GM19463 (cell line): ENCODE measurements around the gene GRIK1.

ENCODE experiments used
- ATAC-seq: cut with Tn5 transposase; IDR thresholded peaks from one replicate; pipeline ENCODE4 v1.9.1; 2021; ENCODE audit warnings: mild to moderate bottlenecking, moderate library complexity; ENCODE audit not compliant: unreplicated experiment

GRIK1 gene

DNA sequence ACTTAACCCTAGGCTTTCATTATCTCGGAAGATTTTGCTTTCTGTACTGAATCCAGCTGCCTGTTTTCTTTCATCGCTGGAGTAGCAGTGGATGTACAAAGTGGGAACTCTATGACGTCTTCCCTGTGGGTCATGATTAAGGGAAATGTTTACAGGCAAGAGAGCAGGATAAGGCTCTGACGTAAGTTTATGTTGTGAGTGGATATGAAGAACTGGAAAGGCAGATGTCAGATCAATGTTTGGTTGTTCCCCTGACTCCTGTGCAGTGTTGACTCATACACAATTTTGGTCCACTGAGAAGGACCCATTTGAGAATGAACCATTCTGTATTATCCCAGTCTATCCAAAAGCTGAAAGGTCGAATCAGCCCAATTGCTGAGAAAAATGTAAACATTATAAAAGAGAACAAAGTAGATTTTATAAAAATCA, 292.4 kb downstream of the GRIK1 start:
- no peak for ATAC-seq

- ATAC-seq: no peak
These were observed 293.9 kb downstream of the GRIK1 start for GRCh38 chr21:29645666-29646553.

GRCh38 chr21:29643289-29643688, 296.5 kb downstream of the GRIK1 start:
- ATAC-seq: no peak

DNA sequence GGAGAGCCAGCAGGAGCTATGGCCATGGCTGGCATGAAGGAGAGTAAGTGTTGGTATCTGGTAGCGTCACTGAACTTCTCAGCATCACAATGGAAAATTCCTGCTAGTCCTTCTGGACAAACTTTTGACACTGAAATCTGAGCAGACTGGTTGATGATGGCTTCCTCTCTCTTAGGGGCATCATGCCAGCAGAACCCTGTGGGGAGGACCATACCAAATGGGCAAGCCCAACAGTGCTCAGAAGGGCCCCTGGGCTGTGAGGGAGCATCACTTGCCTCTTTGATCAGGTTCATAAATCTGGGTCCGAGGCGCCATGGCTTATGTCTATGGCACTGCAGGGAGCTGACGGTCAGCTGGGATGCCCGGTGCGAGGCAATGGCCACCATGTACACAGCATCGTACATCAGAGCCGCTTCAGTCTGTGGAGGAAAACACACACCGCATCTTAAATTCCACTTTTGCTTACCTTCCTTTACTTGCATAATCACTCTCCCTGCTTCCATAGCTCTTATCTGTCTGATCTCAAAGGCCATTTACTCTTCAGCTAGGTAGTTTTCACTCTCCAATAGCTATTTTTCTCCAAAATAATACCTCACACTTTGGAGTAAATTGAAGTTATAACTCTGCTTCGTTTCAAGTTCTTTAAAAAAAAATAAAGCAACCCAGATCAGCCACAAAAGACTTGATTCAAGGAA, 297.1 kb downstream of the GRIK1 start:
- no peak for ATAC-seq

DNA sequence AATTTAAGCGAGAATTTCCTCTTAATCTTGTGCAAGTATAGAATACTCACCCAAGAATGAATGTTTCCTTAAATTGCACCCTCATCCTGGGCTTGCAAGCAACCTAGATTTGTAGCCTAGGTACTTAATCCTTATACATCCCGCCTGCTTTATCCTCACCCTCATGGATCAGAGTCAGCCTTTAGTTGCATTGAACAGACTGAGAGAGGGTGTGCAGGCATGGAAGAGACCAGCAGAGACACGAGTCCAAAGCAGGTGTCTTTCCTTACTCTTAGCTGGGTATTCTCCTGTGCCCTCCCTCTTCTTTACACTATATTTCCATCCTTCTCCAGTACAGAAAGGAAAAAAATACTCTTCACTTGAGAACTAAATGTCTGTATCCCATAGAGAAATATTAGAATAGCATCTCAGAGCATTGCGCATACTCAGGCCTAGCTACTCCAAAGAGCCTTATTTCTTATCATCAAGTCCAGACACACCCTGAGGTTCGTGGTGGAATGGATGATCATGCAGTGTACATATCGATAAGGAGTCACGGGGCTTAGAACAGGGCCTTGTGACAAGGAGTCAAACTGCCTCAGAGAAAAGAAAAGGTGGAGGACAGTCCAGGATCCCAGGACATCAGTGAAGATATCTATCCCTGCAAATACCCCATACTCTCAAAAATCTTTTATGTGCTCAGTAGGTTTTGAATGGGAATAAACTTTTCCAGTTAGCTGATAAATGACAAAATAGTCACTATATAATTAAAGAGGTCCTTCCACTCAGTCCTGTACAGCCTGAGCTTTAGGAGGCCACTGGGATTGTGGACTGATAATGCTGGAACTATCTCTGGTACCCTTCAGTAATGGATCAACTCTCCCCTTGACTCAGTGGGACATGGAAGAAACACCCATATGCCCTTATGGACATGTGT, 297.9 kb downstream of the GRIK1 start:
- ATAC-seq: no peak

- ATAC-seq: no peak
These were observed 298.7 kb downstream of the GRIK1 start for GRCh38 chr21:29641001-29641634.

DNA sequence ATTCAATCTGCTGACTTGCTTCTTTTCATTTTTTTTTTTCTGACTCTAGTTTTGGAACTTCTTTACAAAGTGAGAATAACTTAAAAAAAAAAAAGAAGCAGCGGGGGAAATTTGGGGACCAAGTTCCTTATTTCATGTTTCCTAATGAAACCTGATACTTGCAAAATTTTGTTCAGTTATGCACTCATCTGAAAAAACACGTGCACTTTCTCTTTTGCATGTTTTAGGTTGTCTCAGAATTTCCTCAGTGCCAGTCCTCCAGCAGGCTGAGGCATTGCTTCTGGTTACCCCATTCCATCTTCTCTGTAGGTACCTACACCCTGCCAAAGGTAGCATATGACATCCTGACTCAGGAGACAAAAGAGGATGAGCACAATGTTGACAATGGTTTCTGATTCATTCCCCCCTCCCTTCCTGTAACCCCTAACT, 299.7 kb downstream of the GRIK1 start:
- peak; percentile 50 for ATAC-seq

GRCh38 chr21:29639366-29640079, 300.3 kb downstream of the GRIK1 start:
- peak; percentile 39 for ATAC-seq

DNA sequence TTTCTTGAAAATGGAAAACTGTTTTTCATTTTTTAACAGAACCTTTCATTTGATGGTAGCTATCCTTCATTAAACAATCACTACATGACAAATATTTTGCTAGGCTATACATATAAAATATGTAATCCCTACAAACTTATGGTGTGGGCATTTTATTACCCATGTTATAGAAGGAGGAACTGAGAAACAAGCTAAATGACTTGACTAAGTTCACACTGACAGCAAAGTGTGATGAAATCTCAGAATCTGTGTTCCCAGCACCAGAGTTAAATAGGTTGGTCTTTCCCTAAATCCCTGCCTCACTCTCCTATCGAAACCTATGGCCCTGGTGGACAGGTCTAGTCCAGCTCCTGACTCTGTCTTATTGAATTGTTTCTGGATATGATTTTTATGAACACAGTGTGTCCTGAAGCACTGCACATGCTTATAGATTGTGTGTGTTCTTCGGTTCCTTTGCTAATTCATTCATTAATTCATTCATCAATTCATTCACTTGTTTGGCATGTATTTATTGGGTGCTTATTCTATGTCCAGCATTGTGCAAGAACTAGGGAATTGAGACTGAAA, 301.0 kb downstream of the GRIK1 start:
- no peak for ATAC-seq

- no peak for ATAC-seq
These were observed 301.7 kb downstream of the GRIK1 start for GRCh38 chr21:29638138-29638537.

- no peak for ATAC-seq
These were observed 302.2 kb downstream of the GRIK1 start for GRCh38 chr21:29637553-29637952.

GRCh38 chr21:29637134-29637533, 302.7 kb downstream of the GRIK1 start:
- ATAC-seq: no peak

- no peak for ATAC-seq
These were observed 305.4 kb downstream of the GRIK1 start for GRCh38 chr21:29634418-29634817.

- no peak for ATAC-seq
These were observed 306.0 kb downstream of the GRIK1 start for GRCh38 chr21:29633756-29634155.

- ATAC-seq: no peak
These were observed 309.4 kb downstream of the GRIK1 start for GRCh38 chr21:29630441-29630840.

DNA sequence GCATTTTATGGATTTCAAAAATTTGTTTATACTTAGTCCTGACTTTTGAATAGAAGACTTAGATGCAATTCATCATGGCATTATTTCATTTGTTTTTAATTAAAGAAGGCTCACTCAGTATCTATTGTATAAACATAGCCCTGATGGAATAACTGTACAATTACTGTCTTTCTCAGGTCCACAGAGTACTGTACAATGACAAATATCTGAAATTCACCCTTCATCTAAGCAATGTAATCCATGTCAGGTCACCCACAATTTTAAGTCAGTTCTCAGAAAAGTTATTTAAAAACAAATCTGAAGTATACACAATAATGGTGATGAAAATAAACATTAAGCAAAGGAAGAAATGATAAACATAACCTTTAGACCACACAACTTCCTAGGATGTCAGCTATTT, 311.9 kb downstream of the GRIK1 start:
- no peak for ATAC-seq

- no peak for ATAC-seq
These were observed 312.9 kb downstream of the GRIK1 start for GRCh38 chr21:29626801-29627470.

DNA sequence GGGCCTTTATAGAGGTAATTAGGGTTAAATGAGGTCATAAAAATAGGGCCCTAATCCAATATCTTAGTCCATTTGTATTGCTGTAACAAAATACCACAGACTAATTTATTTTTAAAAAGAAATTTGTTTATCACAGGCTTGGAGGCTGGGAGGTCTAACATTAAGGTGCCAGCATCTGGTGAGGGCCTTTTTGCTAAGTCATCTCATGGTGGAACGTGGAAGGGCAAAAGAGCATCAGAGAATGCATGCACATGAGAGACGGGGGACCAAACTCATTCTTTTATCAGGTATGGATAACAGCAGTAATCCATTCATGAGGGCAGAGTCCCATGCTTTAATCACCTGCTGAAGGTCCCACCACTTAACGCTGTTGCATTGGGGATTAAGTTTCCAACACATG, 313.8 kb downstream of the GRIK1 start:
- no peak for ATAC-seq

DNA sequence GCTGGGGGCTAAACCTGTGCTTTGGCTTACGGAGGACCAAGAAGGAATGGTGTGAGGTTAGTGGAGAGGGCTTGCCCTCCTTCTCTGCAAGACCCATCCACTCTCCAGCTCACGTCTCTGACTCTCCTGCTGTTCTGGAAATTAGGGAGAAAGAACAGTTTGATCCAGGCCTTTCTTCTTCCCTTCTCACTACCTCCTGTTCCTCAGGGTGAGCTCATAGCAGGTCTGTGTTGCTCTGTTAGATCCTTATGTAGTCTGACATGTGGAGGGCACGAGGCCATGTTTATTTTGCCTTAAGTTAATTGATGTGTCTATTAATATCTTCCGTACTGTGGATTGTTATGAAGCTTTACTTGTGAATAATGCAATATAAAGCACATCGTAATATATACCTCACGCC, 315.0 kb downstream of the GRIK1 start:
- ATAC-seq: no peak
